ENCODE data around the gene PITPNM2. TPM values are rescaled to one million over a fixed set of nuclear protein-coding genes. Genes with fewer than 3 reads are reported as not detected.

PITPNM2 gene
- polyA plus RNA-seq, 1 donor (not counting 4 experiments of a cell fraction or from before 2014, with no cell fraction given): 1.4 TPM

- no peak overlapping the region for H3K27ac ChIP-seq (ENCODE audit: control insufficient read depth, insufficient read depth, low read length)
- no peak overlapping the region for H3K4me2 ChIP-seq (ENCODE audit: control insufficient read depth, extremely low read depth, insufficient read depth, low read depth, low read length)
- no peaks in the 10 kb centered on the region for H3K9me1 ChIP-seq (ENCODE audit: control insufficient read depth, extremely low read depth, insufficient read depth, low read length)
- H3K4me1 ChIP-seq (ENCODE audit: control insufficient read depth, extremely low read depth, insufficient read depth, low read length): no peaks in the 10 kb centered on the region
- no peak for FAIRE-seq
- H3K9ac ChIP-seq (ENCODE audit: control insufficient read depth, extremely low read depth, insufficient read depth, low read length): no peak overlapping the region
- dilution Hi-C loops (cut with MboI; ENCODE audit: extremely low pct_ligation_motif_present, low sequenced_read_pairs): no loop called here
- H3K79me2 ChIP-seq (ENCODE audit: control insufficient read depth, insufficient read depth, low read length): no peaks in the 10 kb centered on the region
- H3K9me3 ChIP-seq (ENCODE audit: control insufficient read depth, low read depth, low read length): no peaks in the 10 kb centered on the region
- no peak overlapping the region for H2AFZ ChIP-seq (ENCODE audit: control insufficient read depth, low read length)
- H3K4me3 ChIP-seq (ENCODE audit: control insufficient read depth in 2 of 3, extremely low read depth in 1 of 3, insufficient read depth in 2 of 3, low read depth in 1 of 3, low read length in 3 of 3): no peak overlapping the region
- no peaks in the 10 kb centered on the region for H3K27me3 ChIP-seq (ENCODE audit: control insufficient read depth, extremely low read depth, insufficient read depth, low read length)
- DNase-seq (ENCODE audit: low read depth, low spot score): no peak
- H4K20me1 ChIP-seq (ENCODE audit: control insufficient read depth, extremely low read depth, insufficient read depth, low read length): no peaks in the 10 kb centered on the region
- TF ChIP-seq, protein P1, sequence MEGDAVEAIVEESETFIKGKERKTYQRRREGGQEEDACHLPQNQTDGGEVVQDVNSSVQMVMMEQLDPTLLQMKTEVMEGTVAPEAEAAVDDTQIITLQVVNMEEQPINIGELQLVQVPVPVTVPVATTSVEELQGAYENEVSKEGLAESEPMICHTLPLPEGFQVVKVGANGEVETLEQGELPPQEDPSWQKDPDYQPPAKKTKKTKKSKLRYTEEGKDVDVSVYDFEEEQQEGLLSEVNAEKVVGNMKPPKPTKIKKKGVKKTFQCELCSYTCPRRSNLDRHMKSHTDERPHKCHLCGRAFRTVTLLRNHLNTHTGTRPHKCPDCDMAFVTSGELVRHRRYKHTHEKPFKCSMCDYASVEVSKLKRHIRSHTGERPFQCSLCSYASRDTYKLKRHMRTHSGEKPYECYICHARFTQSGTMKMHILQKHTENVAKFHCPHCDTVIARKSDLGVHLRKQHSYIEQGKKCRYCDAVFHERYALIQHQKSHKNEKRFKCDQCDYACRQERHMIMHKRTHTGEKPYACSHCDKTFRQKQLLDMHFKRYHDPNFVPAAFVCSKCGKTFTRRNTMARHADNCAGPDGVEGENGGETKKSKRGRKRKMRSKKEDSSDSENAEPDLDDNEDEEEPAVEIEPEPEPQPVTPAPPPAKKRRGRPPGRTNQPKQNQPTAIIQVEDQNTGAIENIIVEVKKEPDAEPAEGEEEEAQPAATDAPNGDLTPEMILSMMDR (optimal IDR thresholded peaks at IDR 0.05 in 1 of 3, IDR thresholded peaks at IDR 0.05 in 1 of 3, conservative IDR thresholded peaks at IDR 0.05 in 1 of 3; ENCODE audit: extremely low read depth in 1 of 3, insufficient read depth in 2 of 3, low read length in 3 of 3): no peak
- TF ChIP-seq EZH2 (IDR thresholded peaks at IDR 0.05; ENCODE audit: low read length): no peak
- H3K36me3 ChIP-seq (ENCODE audit: control insufficient read depth in 2 of 2, extremely low read depth in 1 of 2, insufficient read depth in 2 of 2, low read length in 2 of 2): peaks cover 4 to 7% of the 10 kb centered on the region in 2 experiments
These were observed 42.8 kb downstream of the PITPNM2 start for GRCh38 chr12:123107926-123108681.

GRCh38 chr12:123106640-123107359 is 44.1 kb downstream of the PITPNM2 start:
- dilution Hi-C loops (cut with MboI; ENCODE audit: extremely low pct_ligation_motif_present, low sequenced_read_pairs): no loop called here
- DNase-seq (ENCODE audit: low read depth, low spot score): no peak

More at GRCh38 chr12:123106640-123107359, 44.1 kb downstream of the PITPNM2 start:
- Histone ChIP-seq H3K27ac (ENCODE audit: control insufficient read depth, insufficient read depth, low read length) (no peak overlapping the region), H3K79me2 (ENCODE audit: control insufficient read depth, insufficient read depth, low read length) (no peaks in the 10 kb centered on the region), H3K9ac (ENCODE audit: control insufficient read depth, extremely low read depth, insufficient read depth, low read length) (no peak overlapping the region), H3K9me3 (ENCODE audit: control insufficient read depth, low read depth, low read length) (no peaks in the 10 kb centered on the region), H3K4me3 (ENCODE audit: control insufficient read depth in 2 of 3, extremely low read depth in 1 of 3, insufficient read depth in 2 of 3, low read depth in 1 of 3, low read length in 3 of 3) (no peak overlapping the region), H3K9me1 (ENCODE audit: control insufficient read depth, extremely low read depth, insufficient read depth, low read length) (no peaks in the 10 kb centered on the region), H3K4me2 (ENCODE audit: control insufficient read depth, extremely low read depth, insufficient read depth, low read depth, low read length) (no peak overlapping the region), H3K36me3 (ENCODE audit: control insufficient read depth in 2 of 2, extremely low read depth in 1 of 2, insufficient read depth in 2 of 2, low read length in 2 of 2) (peaks cover 4 to 7% of the 10 kb centered on the region in 2 experiments), H4K20me1 (ENCODE audit: control insufficient read depth, extremely low read depth, insufficient read depth, low read length) (no peaks in the 10 kb centered on the region), H3K27me3 (ENCODE audit: control insufficient read depth, extremely low read depth, insufficient read depth, low read length) (no peaks in the 10 kb centered on the region), H2AFZ (ENCODE audit: control insufficient read depth, low read length) (no peak overlapping the region), H3K4me1 (ENCODE audit: control insufficient read depth, extremely low read depth, insufficient read depth, low read length) (no peaks in the 10 kb centered on the region)
- no peak for FAIRE-seq
- no peak for TF ChIP-seq EZH2 (IDR thresholded peaks at IDR 0.05; ENCODE audit: low read length)
- TF ChIP-seq, protein P1 (optimal IDR thresholded peaks at IDR 0.05 in 1 of 3, IDR thresholded peaks at IDR 0.05 in 1 of 3, conservative IDR thresholded peaks at IDR 0.05 in 1 of 3; ENCODE audit: extremely low read depth in 1 of 3, insufficient read depth in 2 of 3, low read length in 3 of 3): no peak
